ENCODE measurements around the gene FAM180A. TPM values are rescaled to one million over a fixed set of nuclear protein-coding genes. Genes with fewer than 3 reads are reported as not detected.
A peak's percentile ranks its signal among the peaks of the same experiment; 100 is the strongest.

FAM180A gene
- polyA plus RNA-seq, 1 of the 3 experiments (the other 2 are of a cell fraction) = 0.08 TPM

DNA sequence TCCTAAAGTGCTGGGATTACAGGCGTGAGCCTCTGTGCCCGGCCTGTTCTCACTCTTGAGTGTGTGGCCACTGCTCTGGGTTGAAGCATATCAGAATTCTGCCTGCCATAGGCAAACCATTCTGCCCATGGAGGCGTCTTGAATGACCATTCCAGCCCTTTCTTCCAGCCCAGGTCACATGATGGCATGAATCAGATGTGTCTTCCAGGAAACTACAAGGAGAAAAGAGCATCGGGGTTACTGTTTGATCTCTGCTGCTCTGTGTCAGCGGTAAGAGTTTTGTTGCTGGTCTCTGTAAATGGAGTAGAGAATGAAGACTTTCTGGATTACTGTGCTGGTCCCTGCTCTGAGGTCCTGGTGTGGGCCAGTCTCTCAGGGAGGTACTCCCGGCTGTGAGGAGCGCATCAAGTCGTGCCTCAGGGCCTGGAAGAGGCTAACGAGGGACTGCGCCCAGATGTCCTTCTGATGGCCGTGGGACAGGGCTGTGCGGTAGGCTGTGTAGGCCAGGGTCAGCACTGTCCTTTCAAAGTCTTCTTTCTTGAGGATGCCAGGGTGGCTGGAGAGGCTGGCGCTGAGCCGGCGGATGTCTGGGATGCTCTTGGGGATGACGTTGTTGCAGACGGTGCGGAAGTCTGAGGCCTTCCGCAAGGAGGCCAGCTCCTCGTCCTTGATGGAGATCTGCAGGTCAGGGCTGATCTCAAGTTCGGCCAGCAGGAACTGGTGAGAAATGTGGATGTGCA lies 14.8 kb downstream of the FAM180A start:
- 92% methylated on average over 21 of the region's 21 CpGs for WGBS (ENCODE audit: low lambda C conversion rate)
- ChIA-PET CTCF (interaction anchor here (1.1 to 4.6 kb wide), 4 partner anchors 9 to 61 kb away, joined by 3 to 25 read pairs (median 4); no protein-coding TSS in a partner anchor), POLR2A (no interaction called here)
- Histone ChIP-seq H3K27me3 (ENCODE audit: insufficient read depth) (no peaks in the 10 kb centered on the region), H3K9me2 (no peaks in the 10 kb centered on the region), H3K36me3 (replicated peaks in 1 of 2; ENCODE audit: control insufficient read depth in 1 of 2, insufficient read depth in 2 of 2, low read length in 1 of 2) (no peaks in the 10 kb centered on the region), H3K4me3 (ENCODE audit: low read depth in 2 of 2, low read length in 1 of 2) (no peak overlapping the region), H3K79me2 (ENCODE audit: insufficient read depth) (no peaks in the 10 kb centered on the region), H3K9me3 (no peaks in the 10 kb centered on the region), H3K9ac (no peak overlapping the region), H3K4me1 (ENCODE audit: control insufficient read depth in 1 of 2, insufficient read depth in 2 of 2, low read depth in 1 of 2, low read length in 1 of 2) (peaks cover 0 to 9% of the 10 kb centered on the region in 2 experiments; a peak in 2 of 4 replicates), H3F3A (replicated peaks; ENCODE audit: insufficient read depth) (peaks cover 6% of the 10 kb centered on the region), H4K20me1 (ENCODE audit: insufficient read depth) (no peaks in the 10 kb centered on the region), H2AFZ (ENCODE audit: low read depth) (no peak overlapping the region; the same call in 1 of the 2 replicates), H3K27ac (ENCODE audit: low read depth in 2 of 2, low read length in 1 of 2) (no peak overlapping the region), H3K4me2 (no peak overlapping the region)
- no peak for DNase-seq
- TF ChIP-seq, protein P1, sequence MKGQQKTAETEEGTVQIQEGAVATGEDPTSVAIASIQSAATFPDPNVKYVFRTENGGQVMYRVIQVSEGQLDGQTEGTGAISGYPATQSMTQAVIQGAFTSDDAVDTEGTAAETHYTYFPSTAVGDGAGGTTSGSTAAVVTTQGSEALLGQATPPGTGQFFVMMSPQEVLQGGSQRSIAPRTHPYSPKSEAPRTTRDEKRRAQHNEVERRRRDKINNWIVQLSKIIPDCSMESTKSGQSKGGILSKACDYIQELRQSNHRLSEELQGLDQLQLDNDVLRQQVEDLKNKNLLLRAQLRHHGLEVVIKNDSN (IDR thresholded peaks at IDR 0.05; ENCODE audit: borderline replicate concordance, low read depth) = peak; percentile 63; the same call in 1 of the 2 replicates
- TF ChIP-seq, protein P2, sequence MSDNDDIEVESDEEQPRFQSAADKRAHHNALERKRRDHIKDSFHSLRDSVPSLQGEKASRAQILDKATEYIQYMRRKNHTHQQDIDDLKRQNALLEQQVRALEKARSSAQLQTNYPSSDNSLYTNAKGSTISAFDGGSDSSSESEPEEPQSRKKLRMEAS (IDR thresholded peaks at IDR 0.05; ENCODE audit: low read depth) = no peak

DNA sequence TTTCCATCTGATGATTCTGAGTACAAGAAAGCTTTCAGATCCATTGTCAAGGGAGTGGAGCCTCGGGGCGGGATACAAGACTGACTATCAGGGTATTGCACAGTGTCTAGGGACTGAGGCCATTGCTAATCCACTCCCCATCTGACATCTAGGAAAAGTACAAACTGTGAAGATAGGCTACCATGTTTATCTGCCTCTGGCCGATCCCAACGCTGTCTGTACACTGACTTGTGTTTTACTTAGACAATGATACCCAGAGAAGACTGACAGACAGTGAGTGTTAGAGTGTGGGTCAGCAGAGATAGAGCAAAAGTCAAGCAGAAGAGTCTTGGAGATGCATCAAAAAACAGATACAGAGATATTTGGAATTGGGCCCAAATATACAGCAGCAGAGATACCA lies 17.5 kb downstream of the FAM180A start:
- Histone ChIP-seq H3F3A (replicated peaks; ENCODE audit: insufficient read depth) (peaks cover 3% of the 10 kb centered on the region), H3K4me3 (ENCODE audit: low read depth in 2 of 2, low read length in 1 of 2) (no peak overlapping the region), H3K9me3 (no peaks in the 10 kb centered on the region), H4K20me1 (ENCODE audit: insufficient read depth) (no peaks in the 10 kb centered on the region), H3K9ac (no peak overlapping the region), H3K27me3 (ENCODE audit: insufficient read depth) (no peaks in the 10 kb centered on the region), H2AFZ (ENCODE audit: low read depth) (peak overlapping the region; percentile 39; the same call in 1 of the 2 replicates), H3K79me2 (ENCODE audit: insufficient read depth) (no peaks in the 10 kb centered on the region), H3K4me1 (ENCODE audit: control insufficient read depth in 1 of 2, insufficient read depth in 2 of 2, low read depth in 1 of 2, low read length in 1 of 2) (peaks cover 0 to 8% of the 10 kb centered on the region in 2 experiments; a peak in 2 of 4 replicates), H3K4me2 (peak overlapping the region; percentile 24; the same call in 1 of the 2 replicates), H3K27ac (ENCODE audit: low read depth in 2 of 2, low read length in 1 of 2) (no peak overlapping the region), H3K9me2 (no peaks in the 10 kb centered on the region), H3K36me3 (replicated peaks in 1 of 2; ENCODE audit: control insufficient read depth in 1 of 2, insufficient read depth in 2 of 2, low read length in 1 of 2) (no peaks in the 10 kb centered on the region)
- DNase-seq = no peak
- POLR2A ChIA-PET = no interaction called here
- TF ChIP-seq YY1 (IDR thresholded peaks at IDR 0.05; ENCODE audit: low read depth) = no peak
- no peak for TF ChIP-seq ELF1 (IDR thresholded peaks at IDR 0.05)
- no peak for TF ChIP-seq POLR2AphosphoS5 (IDR thresholded peaks at IDR 0.05; ENCODE audit: low read depth, low read length)
- no peak for TF ChIP-seq NRF1 (IDR thresholded peaks at IDR 0.05; ENCODE audit: low read depth, low read length)
- no peak for TF ChIP-seq JUND (IDR thresholded peaks at IDR 0.05)
- TF ChIP-seq FOSL2 (IDR thresholded peaks at IDR 0.05; ENCODE audit: borderline replicate concordance, low read depth) = no peak
- TF ChIP-seq, protein P3, sequence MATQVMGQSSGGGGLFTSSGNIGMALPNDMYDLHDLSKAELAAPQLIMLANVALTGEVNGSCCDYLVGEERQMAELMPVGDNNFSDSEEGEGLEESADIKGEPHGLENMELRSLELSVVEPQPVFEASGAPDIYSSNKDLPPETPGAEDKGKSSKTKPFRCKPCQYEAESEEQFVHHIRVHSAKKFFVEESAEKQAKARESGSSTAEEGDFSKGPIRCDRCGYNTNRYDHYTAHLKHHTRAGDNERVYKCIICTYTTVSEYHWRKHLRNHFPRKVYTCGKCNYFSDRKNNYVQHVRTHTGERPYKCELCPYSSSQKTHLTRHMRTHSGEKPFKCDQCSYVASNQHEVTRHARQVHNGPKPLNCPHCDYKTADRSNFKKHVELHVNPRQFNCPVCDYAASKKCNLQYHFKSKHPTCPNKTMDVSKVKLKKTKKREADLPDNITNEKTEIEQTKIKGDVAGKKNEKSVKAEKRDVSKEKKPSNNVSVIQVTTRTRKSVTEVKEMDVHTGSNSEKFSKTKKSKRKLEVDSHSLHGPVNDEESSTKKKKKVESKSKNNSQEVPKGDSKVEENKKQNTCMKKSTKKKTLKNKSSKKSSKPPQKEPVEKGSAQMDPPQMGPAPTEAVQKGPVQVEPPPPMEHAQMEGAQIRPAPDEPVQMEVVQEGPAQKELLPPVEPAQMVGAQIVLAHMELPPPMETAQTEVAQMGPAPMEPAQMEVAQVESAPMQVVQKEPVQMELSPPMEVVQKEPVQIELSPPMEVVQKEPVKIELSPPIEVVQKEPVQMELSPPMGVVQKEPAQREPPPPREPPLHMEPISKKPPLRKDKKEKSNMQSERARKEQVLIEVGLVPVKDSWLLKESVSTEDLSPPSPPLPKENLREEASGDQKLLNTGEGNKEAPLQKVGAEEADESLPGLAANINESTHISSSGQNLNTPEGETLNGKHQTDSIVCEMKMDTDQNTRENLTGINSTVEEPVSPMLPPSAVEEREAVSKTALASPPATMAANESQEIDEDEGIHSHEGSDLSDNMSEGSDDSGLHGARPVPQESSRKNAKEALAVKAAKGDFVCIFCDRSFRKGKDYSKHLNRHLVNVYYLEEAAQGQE (IDR thresholded peaks at IDR 0.05; ENCODE audit: low read depth, low read length) = no peak
- TF ChIP-seq, protein P4, sequence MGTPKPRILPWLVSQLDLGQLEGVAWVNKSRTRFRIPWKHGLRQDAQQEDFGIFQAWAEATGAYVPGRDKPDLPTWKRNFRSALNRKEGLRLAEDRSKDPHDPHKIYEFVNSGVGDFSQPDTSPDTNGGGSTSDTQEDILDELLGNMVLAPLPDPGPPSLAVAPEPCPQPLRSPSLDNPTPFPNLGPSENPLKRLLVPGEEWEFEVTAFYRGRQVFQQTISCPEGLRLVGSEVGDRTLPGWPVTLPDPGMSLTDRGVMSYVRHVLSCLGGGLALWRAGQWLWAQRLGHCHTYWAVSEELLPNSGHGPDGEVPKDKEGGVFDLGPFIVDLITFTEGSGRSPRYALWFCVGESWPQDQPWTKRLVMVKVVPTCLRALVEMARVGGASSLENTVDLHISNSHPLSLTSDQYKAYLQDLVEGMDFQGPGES (IDR thresholded peaks at IDR 0.05; ENCODE audit: low read depth, low read length) = no peak
- TF ChIP-seq, protein P5, sequence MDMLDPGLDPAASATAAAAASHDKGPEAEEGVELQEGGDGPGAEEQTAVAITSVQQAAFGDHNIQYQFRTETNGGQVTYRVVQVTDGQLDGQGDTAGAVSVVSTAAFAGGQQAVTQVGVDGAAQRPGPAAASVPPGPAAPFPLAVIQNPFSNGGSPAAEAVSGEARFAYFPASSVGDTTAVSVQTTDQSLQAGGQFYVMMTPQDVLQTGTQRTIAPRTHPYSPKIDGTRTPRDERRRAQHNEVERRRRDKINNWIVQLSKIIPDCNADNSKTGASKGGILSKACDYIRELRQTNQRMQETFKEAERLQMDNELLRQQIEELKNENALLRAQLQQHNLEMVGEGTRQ (IDR thresholded peaks at IDR 0.05; ENCODE audit: borderline replicate concordance, low read depth, low read length) = no peak
- TF ChIP-seq GABPA (IDR thresholded peaks at IDR 0.05; ENCODE audit: low read depth) = no peak
- TF ChIP-seq, protein P6, sequence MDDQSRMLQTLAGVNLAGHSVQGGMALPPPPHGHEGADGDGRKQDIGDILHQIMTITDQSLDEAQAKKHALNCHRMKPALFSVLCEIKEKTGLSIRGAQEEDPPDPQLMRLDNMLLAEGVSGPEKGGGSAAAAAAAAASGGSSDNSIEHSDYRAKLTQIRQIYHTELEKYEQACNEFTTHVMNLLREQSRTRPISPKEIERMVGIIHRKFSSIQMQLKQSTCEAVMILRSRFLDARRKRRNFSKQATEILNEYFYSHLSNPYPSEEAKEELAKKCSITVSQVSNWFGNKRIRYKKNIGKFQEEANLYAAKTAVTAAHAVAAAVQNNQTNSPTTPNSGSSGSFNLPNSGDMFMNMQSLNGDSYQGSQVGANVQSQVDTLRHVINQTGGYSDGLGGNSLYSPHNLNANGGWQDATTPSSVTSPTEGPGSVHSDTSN (IDR thresholded peaks at IDR 0.05) = no peak
- TF ChIP-seq RAD21 (IDR thresholded peaks at IDR 0.05; ENCODE audit: low read length) = no peak
- TF ChIP-seq GATA2 (CRISPR knock-in tag; IDR thresholded peaks at IDR 0.05) = no peak
- no peak for TF ChIP-seq NFIC (IDR thresholded peaks at IDR 0.05; ENCODE audit: borderline replicate concordance)
- TF ChIP-seq MEF2A (IDR thresholded peaks at IDR 0.05; ENCODE audit: borderline replicate concordance, low read depth) = no peak
- no peak for TF ChIP-seq RCOR1 (IDR thresholded peaks at IDR 0.05; ENCODE audit: low read length)
- no peak for TF ChIP-seq EP300 (IDR thresholded peaks at IDR 0.05; ENCODE audit: borderline replicate concordance in 1 of 2, low read depth in 1 of 2, low read length in 1 of 2)
- CTCF ChIA-PET = interaction anchor here (1.1 to 4.6 kb wide), 3 partner anchors 11 to 279 kb away, joined by 3 to 25 read pairs (median 3); no protein-coding TSS in a partner anchor
- WGBS (ENCODE audit: low lambda C conversion rate) = 85% methylated on average over 4 of the region's 4 CpGs
